ENCODE results near the gene CAMK2B. TPM values are rescaled to one million over a fixed set of nuclear protein-coding genes. Genes with fewer than 3 reads are reported as not detected.
"Not testable (repeated sequence)": the region's sequence is repeated elsewhere in the genome, so short reads cannot be mapped to it uniquely, and the experiment has no call there.

Gene CAMK2B
- total RNA-seq, 1 experiment from 2014 or later = 0.06 TPM

- no peak for DNase-seq (ENCODE audit: low read depth)
Observed at GRCh38 chr7:44172803-44173424, 152.5 kb downstream of the CAMK2B start.

DNA sequence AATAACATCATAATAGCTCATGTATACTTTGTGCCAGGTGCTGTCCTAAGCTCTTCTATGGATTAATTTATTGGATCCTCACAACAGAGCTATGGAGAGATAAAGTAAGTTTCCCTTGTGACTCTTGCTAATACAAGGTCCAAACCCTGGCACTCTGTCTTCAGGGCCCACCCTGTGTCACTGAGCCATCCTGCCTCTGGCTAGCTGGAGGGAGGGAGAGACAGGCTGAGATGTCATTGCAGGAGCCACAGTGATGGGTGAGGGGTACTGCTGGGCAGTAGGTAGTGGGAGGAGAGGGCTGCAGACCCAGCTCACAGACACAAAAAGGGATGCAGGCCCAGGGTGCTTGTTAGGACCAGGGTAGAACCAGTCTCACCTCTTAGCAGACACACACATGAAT is 153.0 kb downstream of the CAMK2B start:
- DNase-seq (ENCODE audit: low read depth) = no peak

GRCh38 chr7:44171901-44172300 is 153.5 kb downstream of the CAMK2B start:
- not testable (repeated sequence) for DNase-seq (ENCODE audit: low read depth)

DNA sequence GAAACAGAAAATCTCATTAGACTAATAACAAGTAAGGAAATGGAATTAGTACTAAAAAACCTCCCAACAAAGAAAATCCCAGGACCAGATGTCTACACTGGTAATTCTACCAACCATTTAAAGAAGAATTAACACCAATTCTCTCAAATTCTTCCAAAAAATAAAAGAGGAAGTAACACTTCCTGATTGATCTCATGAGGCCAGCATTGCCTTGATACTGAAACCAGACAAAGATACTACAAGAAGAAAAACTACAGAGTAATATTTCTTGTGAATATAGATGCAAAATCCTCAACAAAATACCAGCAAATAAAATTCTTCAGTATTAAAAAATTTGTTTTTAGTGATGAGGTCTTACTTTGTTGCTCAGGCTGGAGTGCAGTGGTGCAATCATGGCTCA is 157.5 kb downstream of the CAMK2B start:
- no peak for DNase-seq (ENCODE audit: low read depth)

Other genes starting within 250 kb of the CAMK2B start
- gene POLM, start 243.1 kb downstream of the CAMK2B start, total RNA-seq (2014; rRNA removed; shearing (Covaris generic)) = 16.2 and 24.1 TPM in 2 replicates
- gene AEBP1, start 221.2 kb downstream of the CAMK2B start, total RNA-seq (2014; rRNA removed; shearing (Covaris generic)) = not detected in 2 replicates
- 177 and 204 TPM in 2 replicates for gene POLD2, start 202.0 kb downstream of the CAMK2B start, total RNA-seq (2014; rRNA removed; shearing (Covaris generic))
- not detected in 2 replicates for gene MYL7, start 184.3 kb downstream of the CAMK2B start, total RNA-seq (2014; rRNA removed; shearing (Covaris generic))
- gene GCK, start 136.2 kb downstream of the CAMK2B start, total RNA-seq (2014; rRNA removed; shearing (Covaris generic)) = 0.46 TPM in 1 of 2 replicates, not detected in the other
- gene YKT6, start 124.6 kb downstream of the CAMK2B start, total RNA-seq (2014; rRNA removed; shearing (Covaris generic)) = 224 and 232 TPM in 2 replicates
- 75.3 and 95.7 TPM in 2 replicates for gene NUDCD3, start 165.1 kb upstream of the CAMK2B start, total RNA-seq (2014; rRNA removed; shearing (Covaris generic))
- gene NPC1L1, start 215.7 kb upstream of the CAMK2B start, total RNA-seq (2014; rRNA removed; shearing (Covaris generic)) = not detected in 2 replicates
- gene DDX56, start 248.3 kb upstream of the CAMK2B start, total RNA-seq (2014; rRNA removed; shearing (Covaris generic)) = 238 and 246 TPM in 2 replicates